DND-41 (cell line): ENCODE data around the gene CXCL11.
A peak's percentile ranks its signal among the peaks of the same experiment; 100 is the strongest.

Source experiments
- ATAC-seq: fragments of 200-7000 bp; cut with Tn5 transposase; 3 replicates; pipeline ENCODE4 v1.9.1; 2021; ENCODE audit warnings: low read depth; ENCODE audit not compliant: insufficient read depth
- DNase-seq: peaks from one replicate; pipeline ENCODE4 v3.0.0-alpha.2; 2020
- H2AFZ ChIP-seq: 2 replicates; pipeline ENCODE4 v1.6.0; 2012; ENCODE audit warnings: low read depth, low read length
- H3K27ac ChIP-seq: 2 replicates; pipeline ENCODE4 v1.5.1; 2012; ENCODE audit warnings: low read length, inconsistent platforms
- H3K27me3 ChIP-seq: fragments of 200-600 bp; sonication (generic); 2 replicates; pipeline ENCODE4 v1.6.0; 2012; ENCODE audit warnings: low read length, mild to moderate bottlenecking, inconsistent platforms; ENCODE audit not compliant: insufficient read depth, poor library complexity
- H3K36me3 ChIP-seq: 2 replicates; pipeline ENCODE4 v1.5.1; 2012; ENCODE audit warnings: low read length, inconsistent platforms; ENCODE audit not compliant: insufficient read depth
- H3K4me1 ChIP-seq: 2 replicates; pipeline ENCODE4 v1.5.1; 2012; ENCODE audit warnings: mild to moderate bottlenecking, low read length; ENCODE audit not compliant: insufficient read depth
- H3K4me2 ChIP-seq: 2 replicates; pipeline ENCODE4 v1.6.0; 2012; ENCODE audit warnings: mild to moderate bottlenecking, moderate library complexity, low read length, inconsistent platforms; ENCODE audit not compliant: insufficient read depth
- H3K4me3 ChIP-seq, 2 experiments: fragments of 200-600 bp in 1 of 2; shearing (Covaris generic) in 1 of 2; 2 replicates each; pipeline ENCODE4 v1.5.1; 2012 to 2016; ENCODE audit warnings: inconsistent platforms in 2 of 2, low read length in 2 of 2, mild to moderate bottlenecking in 2 of 2, low read depth in 1 of 2, moderate library complexity in 1 of 2
- H3K79me2 ChIP-seq: 2 replicates; pipeline ENCODE4 v1.6.0; 2012; ENCODE audit warnings: low read length, inconsistent platforms; ENCODE audit not compliant: insufficient read depth
- H3K9ac ChIP-seq: 2 replicates; pipeline ENCODE4 v1.6.0; 2012; ENCODE audit warnings: low read depth, mild to moderate bottlenecking, inconsistent platforms, low read length, moderate library complexity
- H3K9me3 ChIP-seq: 2 replicates; pipeline ENCODE4 v1.5.1; 2012; ENCODE audit warnings: low read length, moderate library complexity, mild to moderate bottlenecking, inconsistent platforms; ENCODE audit not compliant: insufficient read depth, severe bottlenecking
- H4K20me1 ChIP-seq: 2 replicates; pipeline ENCODE4 v1.6.0; 2012; ENCODE audit warnings: low read length; ENCODE audit not compliant: insufficient read depth
- CTCF ChIP-seq: IDR thresholded peaks from 2 replicates; pipeline ENCODE4 v1.5.1; 2012; ENCODE audit warnings: borderline replicate concordance, low read length, moderate library complexity, mild to moderate bottlenecking; ENCODE audit not compliant: poor library complexity, severe bottlenecking; ENCODE audit errors: extremely low read depth
- EZH2 ChIP-seq: IDR thresholded peaks from 3 replicates; pipeline ENCODE4 v1.6.1; 2012; ENCODE audit warnings: borderline replicate concordance, low read depth, mild to moderate bottlenecking, moderate library complexity, low read length, inconsistent platforms; ENCODE audit not compliant: severe bottlenecking

Gene CXCL11

GRCh38 chr4:76035141-76035540, 729 bp downstream of the CXCL11 start:
- no peak for ATAC-seq
- Histone ChIP-seq H3K27me3 (peaks cover 7% of the 10 kb centered on the region), H3K36me3 (no peaks in the 10 kb centered on the region), H2AFZ (no peak overlapping the region), H4K20me1 (no peaks in the 10 kb centered on the region), H3K79me2 (no peaks in the 10 kb centered on the region), H3K27ac (no peak overlapping the region), H3K4me2 (no peak overlapping the region), H3K9ac (no peak overlapping the region), H3K4me1 (no peaks in the 10 kb centered on the region), H3K9me3 (no peaks in the 10 kb centered on the region), H3K4me3 (no peak overlapping the region)
- DNase-seq, result no peak
- no peak for TF ChIP-seq EZH2
- no peak for TF ChIP-seq CTCF

GRCh38 chr4:76029300-76029699, 6.6 kb downstream of the CXCL11 start:
- Histone ChIP-seq H4K20me1 (no peaks in the 10 kb centered on the region), H3K4me3 (no peak overlapping the region), H3K9ac (no peak overlapping the region), H3K27me3 (peaks cover 23% of the 10 kb centered on the region), H3K4me1 (peaks cover 5% of the 10 kb centered on the region; the same call in 1 of the 2 replicates), H2AFZ (no peak overlapping the region), H3K9me3 (no peaks in the 10 kb centered on the region), H3K4me2 (no peak overlapping the region), H3K27ac (no peak overlapping the region), H3K79me2 (no peaks in the 10 kb centered on the region), H3K36me3 (no peaks in the 10 kb centered on the region)
- TF ChIP-seq CTCF (no peak), EZH2 (no peak)
- ATAC-seq (no peak), DNase-seq (no peak)

- no peaks in the 10 kb centered on the region for H3K79me2 ChIP-seq
- TF ChIP-seq CTCF (no peak), EZH2 (no peak)
- H3K4me1 ChIP-seq, result peaks cover 5% of the 10 kb centered on the region; the same call in 1 of the 2 replicates
- H3K9ac ChIP-seq, result no peak overlapping the region
- H2AFZ ChIP-seq, result no peak overlapping the region
- H3K4me3 ChIP-seq, result no peak overlapping the region
- peak overlapping the region; percentile 23; the same call in 1 of the 2 replicates for H3K4me2 ChIP-seq
- H3K27me3 ChIP-seq, result peaks cover 18% of the 10 kb centered on the region
- no peaks in the 10 kb centered on the region for H3K36me3 ChIP-seq
- no peaks in the 10 kb centered on the region for H4K20me1 ChIP-seq
- ATAC-seq, result no peak
- H3K9me3 ChIP-seq, result no peaks in the 10 kb centered on the region
- H3K27ac ChIP-seq, result no peak overlapping the region
- no peak for DNase-seq
Observed at GRCh38 chr4:76028350-76028765, 7.5 kb downstream of the CXCL11 start.

- ATAC-seq (no peak), DNase-seq (no peak)
- Histone ChIP-seq H3K9me3 (no peaks in the 10 kb centered on the region), H3K4me2 (no peak overlapping the region), H3K9ac (no peak overlapping the region), H3K4me3 (no peak overlapping the region), H3K79me2 (no peaks in the 10 kb centered on the region), H2AFZ (no peak overlapping the region), H3K4me1 (peaks cover 5% of the 10 kb centered on the region; the same call in 1 of the 2 replicates), H3K27me3 (peaks cover 15% of the 10 kb centered on the region), H3K36me3 (no peaks in the 10 kb centered on the region), H3K27ac (no peak overlapping the region), H4K20me1 (no peaks in the 10 kb centered on the region)
- TF ChIP-seq EZH2 (no peak), CTCF (no peak)
Observed at GRCh38 chr4:76024065-76024464, 11.8 kb downstream of the CXCL11 start.
